Mesendoderm (in vitro differentiated cells): Measurements from ENCODE around the gene LRR1.

ENCODE experiments used
- DNase-seq: peaks from one replicate; pipeline ENCODE4 v3.0.0; 2013
- H2AK5ac ChIP-seq: 2 replicates; pipeline ENCODE4 v1.6.1; 2013; ENCODE audit warnings: low read length, inconsistent platforms
- H2BK120ac ChIP-seq: 2 replicates; pipeline ENCODE4 v1.6.1; 2013; ENCODE audit warnings: low read depth, mild to moderate bottlenecking, low read length, moderate library complexity, mixed read lengths
- H2BK15ac ChIP-seq: replicated peaks from 2 replicates; pipeline ENCODE4 v1.6.1; 2013; ENCODE audit warnings: low read depth, mild to moderate bottlenecking, moderate library complexity
- H2BK5ac ChIP-seq: 2 replicates; pipeline ENCODE4 v1.6.1; 2013; ENCODE audit warnings: low read length, inconsistent platforms
- H3K18ac ChIP-seq: 2 replicates; pipeline ENCODE4 v1.6.1; 2013; ENCODE audit warnings: mild to moderate bottlenecking, low read length, mixed read lengths
- H3K23ac ChIP-seq: one replicate; pipeline ENCODE4 v1.6.1; 2013; ENCODE audit warnings: low read length
- H3K27ac ChIP-seq: 2 replicates; pipeline ENCODE4 v1.5.1; 2013; ENCODE audit warnings: low read depth, mild to moderate bottlenecking, inconsistent platforms, low read length, moderate library complexity
- H3K27me3 ChIP-seq: 2 replicates; pipeline ENCODE4 v1.6.1; 2013; ENCODE audit warnings: low read length, control low read depth, mild to moderate bottlenecking, inconsistent platforms; ENCODE audit not compliant: insufficient read depth, poor library complexity
- H3K36me3 ChIP-seq: 2 replicates; pipeline ENCODE4 v1.6.1; 2013; ENCODE audit warnings: low read length, inconsistent platforms; ENCODE audit not compliant: control insufficient read depth, insufficient read depth
- H3K4ac ChIP-seq: one replicate; pipeline ENCODE4 v1.6.1; 2013; ENCODE audit warnings: low read depth, mild to moderate bottlenecking, low read length, moderate library complexity
- H3K4me1 ChIP-seq: 2 replicates; pipeline ENCODE4 v1.6.1; 2013; ENCODE audit warnings: low read depth, low read length, inconsistent platforms; ENCODE audit not compliant: control insufficient read depth
- H3K4me2 ChIP-seq: 2 replicates; pipeline ENCODE4 v1.6.1; 2013; ENCODE audit warnings: low read length
- H3K4me3 ChIP-seq: 2 replicates; pipeline ENCODE4 v1.5.1; 2013; ENCODE audit warnings: mild to moderate bottlenecking, low read length
- H3K56ac ChIP-seq: one replicate; pipeline ENCODE4 v1.6.1; 2013; ENCODE audit warnings: low read length
- H3K79me1 ChIP-seq: 2 replicates; pipeline ENCODE4 v1.6.1; 2013; ENCODE audit warnings: low read length, inconsistent platforms
- H3K79me2 ChIP-seq: 2 replicates; pipeline ENCODE4 v1.6.1; 2013; ENCODE audit warnings: mild to moderate bottlenecking, low read length; ENCODE audit not compliant: control insufficient read depth, insufficient read depth
- H3K9ac ChIP-seq: 2 replicates; pipeline ENCODE4 v1.6.1; 2013; ENCODE audit warnings: low read length, inconsistent platforms
- H4K5ac ChIP-seq: one replicate; pipeline ENCODE4 v1.6.1; 2013; ENCODE audit warnings: low read length
- H4K8ac ChIP-seq: one replicate; pipeline ENCODE4 v1.6.1; 2013; ENCODE audit warnings: low read depth, mild to moderate bottlenecking, control low read depth, low read length, moderate library complexity
- WGBS: extraction: QIAGEN DNeasy Blood & Tissue Kit; methylation state at CpG from one replicate; pipeline ENCODE4 v1.1.7; 2013; ENCODE audit warnings: low lambda C conversion rate, missing lambda C conversion rate; ENCODE audit not compliant: insufficient coverage; ENCODE audit errors: extremely low coverage; 5-methylcytosine and 5-hydroxymethylcytosine counted together

Gene LRR1

GRCh38 chr14:49633640-49634546 lies 35.2 kb downstream of the LRR1 start:
- no peaks in the 10 kb centered on the region for H3K27me3 ChIP-seq
- peaks cover 7% of the 10 kb centered on the region for H3K79me1 ChIP-seq
- H3K27ac ChIP-seq = peak overlapping the region; percentile 99
- H2BK120ac ChIP-seq = no peak overlapping the region
- H4K5ac ChIP-seq = no peak overlapping the region
- no peaks in the 10 kb centered on the region for H3K4me1 ChIP-seq
- peaks cover 53% of the 10 kb centered on the region for H3K79me2 ChIP-seq
- H3K36me3 ChIP-seq = no peaks in the 10 kb centered on the region
- H2BK15ac ChIP-seq = no peak overlapping the region
- WGBS = no CpG with 5 or more reads among the region's 101 CpGs
- peak overlapping the region; percentile 99 for H3K4me3 ChIP-seq
- H4K8ac ChIP-seq = peak overlapping the region; percentile 70
- H3K4ac ChIP-seq = peak overlapping the region; percentile 88
- H2BK5ac ChIP-seq = peak overlapping the region; percentile 97
- peak overlapping the region; percentile 96 for H3K4me2 ChIP-seq
- H3K18ac ChIP-seq = peak overlapping the region; percentile 88
- peak overlapping the region; percentile 99 for H3K56ac ChIP-seq
- H3K23ac ChIP-seq = peak overlapping the region; percentile 97
- peak; percentile 98 for DNase-seq
- peak overlapping the region; percentile 99 for H3K9ac ChIP-seq
- H2AK5ac ChIP-seq = no peak overlapping the region

GRCh38 chr14:49634547-49635334 lies 36.0 kb downstream of the LRR1 start, which contains the start of gene DNAAF2:
DNAAF2 (minus strand) TSS chr14:49635244; CDS start chr14:49635149, 95 bp downstream.
- Histone ChIP-seq H3K27me3 (no peaks in the 10 kb centered on the region), H4K5ac (no peak within 1 kb of the TSS), H3K27ac (peak within 1 kb of the TSS; percentile 99), H3K4me3 (peak within 1 kb of the TSS; percentile 99), H2BK15ac (no peak within 1 kb of the TSS), H3K4me1 (no peaks in the 10 kb centered on the region), H3K23ac (peak within 1 kb of the TSS; percentile 29), H3K18ac (peak within 1 kb of the TSS; percentile 88), H3K79me2 (peaks cover 48% of the 10 kb centered on the region), H3K79me1 (peaks cover 7% of the 10 kb centered on the region), H3K56ac (peak within 1 kb of the TSS; percentile 99), H3K4ac (peak within 1 kb of the TSS; percentile 88), H3K36me3 (no peaks in the 10 kb centered on the region), H3K9ac (peak within 1 kb of the TSS; percentile 99), H2AK5ac (no peak within 1 kb of the TSS), H3K4me2 (peak within 1 kb of the TSS; percentile 96), H2BK120ac (no peak within 1 kb of the TSS), H4K8ac (no peak within 1 kb of the TSS), H2BK5ac (peak within 1 kb of the TSS; percentile 97)
- DNase-seq = peak; percentile 91
- WGBS = no CpG with 5 or more reads among the region's 80 CpGs

- H3K79me1 ChIP-seq = peaks cover 9% of the 10 kb centered on the region
- H3K18ac ChIP-seq = no peak overlapping the region
- no peak overlapping the region for H2BK5ac ChIP-seq
- no peak overlapping the region for H3K4me2 ChIP-seq
- H3K79me2 ChIP-seq = peaks cover 36% of the 10 kb centered on the region
- no peak overlapping the region for H2BK120ac ChIP-seq
- no peak overlapping the region for H4K8ac ChIP-seq
- no CpG with 5 or more reads among the region's 1 CpG for WGBS
- no peak overlapping the region for H3K4ac ChIP-seq
- no peak overlapping the region for H2BK15ac ChIP-seq
- H2AK5ac ChIP-seq = no peak overlapping the region
- no peaks in the 10 kb centered on the region for H3K27me3 ChIP-seq
- no peak overlapping the region for H3K56ac ChIP-seq
- H3K4me1 ChIP-seq = no peaks in the 10 kb centered on the region
- H3K27ac ChIP-seq = no peak overlapping the region
- H3K4me3 ChIP-seq = no peak overlapping the region
- no peak overlapping the region for H4K5ac ChIP-seq
- H3K23ac ChIP-seq = no peak overlapping the region
- H3K36me3 ChIP-seq = no peaks in the 10 kb centered on the region
- no peak overlapping the region for H3K9ac ChIP-seq
- DNase-seq = no peak
These were observed 38.1 kb downstream of the LRR1 start for GRCh38 chr14:49636866-49637265.

DNA sequence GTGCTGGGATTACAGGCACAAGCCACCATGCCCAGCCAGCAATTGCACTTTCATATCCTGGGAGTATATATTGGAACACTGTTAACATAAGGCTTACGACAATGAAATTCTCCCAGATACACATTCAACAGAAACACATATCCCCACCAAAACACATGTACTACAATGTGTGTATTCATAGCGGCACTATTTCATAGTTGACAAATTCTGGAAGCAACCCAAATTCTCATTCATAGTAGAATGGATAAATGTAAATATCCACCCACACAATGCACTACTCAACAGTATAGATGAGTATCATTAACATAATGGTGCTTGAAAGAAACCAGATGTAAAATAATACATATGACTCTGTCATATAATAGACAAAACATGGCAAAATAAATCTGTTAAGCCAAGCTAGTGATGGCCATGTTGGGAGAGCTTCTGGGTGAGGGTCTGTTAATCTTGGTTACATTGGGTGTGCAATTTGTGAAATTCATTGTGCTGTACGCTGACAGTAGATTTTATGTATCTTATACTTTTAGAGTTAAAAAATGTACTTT lies 38.9 kb downstream of the LRR1 start:
- Histone ChIP-seq H3K4me2 (no peak overlapping the region), H2BK120ac (no peak overlapping the region), H3K9ac (no peak overlapping the region), H3K23ac (no peak overlapping the region), H2BK15ac (no peak overlapping the region), H3K27me3 (no peaks in the 10 kb centered on the region), H3K18ac (no peak overlapping the region), H3K4me3 (no peak overlapping the region), H3K27ac (no peak overlapping the region), H3K36me3 (no peaks in the 10 kb centered on the region), H2AK5ac (no peak overlapping the region), H3K79me2 (peaks cover 31% of the 10 kb centered on the region), H4K5ac (no peak overlapping the region), H3K4me1 (no peaks in the 10 kb centered on the region), H2BK5ac (no peak overlapping the region), H3K4ac (no peak overlapping the region), H4K8ac (no peak overlapping the region), H3K79me1 (peaks cover 9% of the 10 kb centered on the region), H3K56ac (no peak overlapping the region)
- WGBS = no CpG with 5 or more reads among the region's 3 CpGs
- no peak for DNase-seq

- Histone ChIP-seq H4K8ac (no peak overlapping the region), H2AK5ac (no peak overlapping the region), H2BK15ac (no peak overlapping the region), H3K23ac (no peak overlapping the region), H3K79me2 (peaks cover 15% of the 10 kb centered on the region), H3K4me1 (no peaks in the 10 kb centered on the region), H3K27me3 (no peaks in the 10 kb centered on the region), H3K18ac (no peak overlapping the region), H3K79me1 (peaks cover 7% of the 10 kb centered on the region), H4K5ac (no peak overlapping the region), H3K56ac (no peak overlapping the region), H2BK5ac (no peak overlapping the region), H3K36me3 (no peaks in the 10 kb centered on the region), H2BK120ac (no peak overlapping the region), H3K27ac (no peak overlapping the region), H3K9ac (no peak overlapping the region), H3K4ac (no peak overlapping the region), H3K4me2 (no peak overlapping the region), H3K4me3 (no peak overlapping the region)
- no CpG with 5 or more reads among the region's 7 CpGs for whole genome bisulfite sequencing
- no peak for DNase-seq
These were observed 42.0 kb downstream of the LRR1 start for GRCh38 chr14:49640540-49641417.
